Suppressor macrophage (primary cell): Measurements from ENCODE around the gene KCNQ1.

Experiments used
- DNase-seq, 4 experiments: peaks; one replicate each; pipeline ENCODE4 v3.0.0-alpha.2; 2020 to 2022

KCNQ1 gene

DNA sequence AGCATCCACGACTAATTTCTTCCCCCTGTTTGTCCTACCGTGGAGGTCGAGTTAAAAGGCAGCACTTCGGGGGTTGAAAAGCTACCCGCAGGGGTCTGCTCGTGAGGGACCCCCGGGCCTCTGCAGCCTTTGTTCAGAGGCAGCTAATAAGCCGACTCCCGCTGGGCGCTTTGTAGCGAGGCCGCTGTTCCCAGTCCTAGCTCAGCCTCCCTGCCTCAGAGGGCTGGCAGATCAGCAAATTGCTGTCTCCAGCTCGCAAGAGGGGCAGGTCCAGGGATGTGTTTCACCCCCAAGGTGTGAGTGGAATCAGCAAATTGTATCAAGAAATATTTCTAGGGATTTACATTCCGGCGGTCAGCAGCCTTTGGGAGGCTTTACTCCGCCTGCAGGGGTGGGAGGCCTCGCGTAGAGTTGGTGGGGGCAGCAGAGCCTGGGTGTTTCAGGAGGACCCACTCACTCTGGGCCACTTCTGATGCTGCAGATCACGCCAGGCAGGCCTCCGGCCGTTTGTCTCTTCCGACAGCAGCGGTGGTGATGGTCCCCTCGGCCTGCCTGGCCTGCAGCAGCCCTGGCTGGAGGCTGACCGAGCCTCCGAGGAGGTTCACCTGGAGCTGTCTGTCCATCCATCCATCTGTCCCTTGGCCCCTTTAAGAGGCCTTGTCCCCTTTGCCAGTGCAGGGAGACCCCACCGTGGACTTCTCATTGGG, 276.6 kb downstream of the KCNQ1 start:
- DNase-seq, result no peak

- no peak for DNase-seq
These were observed 278.1 kb downstream of the KCNQ1 start for GRCh38 chr11:2722955-2723354.

GRCh38 chr11:2724104-2724503, 279.3 kb downstream of the KCNQ1 start:
- DNase-seq, result no peak

GRCh38 chr11:2724653-2725367, 280.0 kb downstream of the KCNQ1 start:
- no peak for DNase-seq

- no peak for DNase-seq
These were observed 280.8 kb downstream of the KCNQ1 start for GRCh38 chr11:2725368-2726300.

DNA sequence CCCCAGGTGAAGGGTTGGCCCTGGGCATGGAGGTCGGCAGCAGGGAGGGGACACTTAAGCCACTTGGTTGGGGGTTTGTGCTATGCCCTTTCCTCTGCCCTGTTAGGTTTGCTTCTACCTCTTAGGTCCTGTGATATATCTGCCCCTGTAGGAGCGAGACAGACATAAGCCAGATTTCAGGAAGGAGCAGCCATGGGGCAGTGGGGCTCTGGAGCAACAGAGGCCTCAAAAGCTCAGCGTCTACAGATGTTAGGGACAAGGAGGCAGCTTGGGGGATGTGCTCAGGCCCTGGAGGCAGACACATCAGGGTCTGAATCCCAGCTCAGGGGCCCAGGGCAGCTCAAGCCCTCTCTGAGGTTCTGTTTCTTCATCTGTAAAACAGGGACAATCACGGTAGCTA, 282.2 kb downstream of the KCNQ1 start:
- DNase-seq, result no peak

- peak in 3 of 4 experiments; percentile 14 to 49 (median 27) for DNase-seq
These were observed 283.4 kb downstream of the KCNQ1 start for GRCh38 chr11:2728128-2728662.

- no peak for DNase-seq
These were observed 284.0 kb downstream of the KCNQ1 start for GRCh38 chr11:2728663-2729332.

- no peak for DNase-seq
These were observed 285.0 kb downstream of the KCNQ1 start for GRCh38 chr11:2729841-2730240.

- DNase-seq, result no peak
These were observed 285.7 kb downstream of the KCNQ1 start for GRCh38 chr11:2730272-2731129.

DNA sequence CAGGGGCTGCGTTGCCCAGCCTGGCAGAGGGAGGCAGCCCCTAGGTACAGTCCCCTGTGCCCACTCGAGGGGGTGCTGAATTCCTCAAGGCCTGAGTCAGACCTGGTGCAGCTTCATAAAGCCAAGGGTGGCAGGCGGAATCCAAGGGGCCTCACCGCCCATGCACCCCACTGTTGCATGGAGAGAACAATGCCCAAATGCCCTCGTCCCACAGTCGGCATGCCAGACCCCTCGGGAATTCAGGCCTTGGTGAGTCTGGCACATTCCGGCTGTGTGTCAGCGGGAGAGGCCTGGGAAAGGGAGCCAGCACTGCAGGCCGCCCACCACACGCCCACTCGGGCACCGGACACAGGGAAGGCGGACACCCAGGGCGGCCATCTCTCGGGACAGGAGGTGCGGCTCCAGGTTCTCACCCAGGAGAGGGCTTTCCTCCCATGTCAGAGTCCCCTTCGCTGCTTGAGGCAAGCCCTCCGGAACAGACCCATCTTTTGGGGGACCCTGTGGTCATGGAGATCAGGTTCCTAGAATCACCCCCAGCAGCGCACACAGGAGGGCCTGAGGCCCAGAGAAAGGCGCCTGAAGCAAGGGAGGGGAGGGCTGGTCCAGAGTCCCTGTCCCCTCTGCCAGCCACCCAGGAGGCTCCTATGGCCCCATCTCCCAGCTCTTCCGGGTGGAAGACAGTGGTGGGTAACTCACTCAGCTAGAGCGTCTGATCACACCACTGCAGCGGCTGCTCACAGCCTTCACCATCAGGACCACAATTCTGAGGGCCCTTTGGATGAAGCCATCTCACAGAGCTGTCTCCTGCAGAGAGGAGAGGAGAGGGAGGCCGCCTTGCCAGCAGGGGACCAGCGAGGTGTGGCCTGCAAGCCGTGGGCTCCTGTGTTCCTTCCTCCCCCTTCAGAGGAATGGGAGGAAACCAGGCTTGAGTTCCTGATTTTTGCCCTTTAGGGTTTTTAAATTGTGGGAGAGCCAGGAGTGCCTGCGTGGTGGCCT, 286.6 kb downstream of the KCNQ1 start:
- peak in 2 of 4 experiments; percentile 4 to 31 for DNase-seq

- no peak for DNase-seq
These were observed 287.6 kb downstream of the KCNQ1 start for GRCh38 chr11:2732261-2732939.

- no peak for DNase-seq
These were observed 288.3 kb downstream of the KCNQ1 start for GRCh38 chr11:2732940-2733628.

DNA sequence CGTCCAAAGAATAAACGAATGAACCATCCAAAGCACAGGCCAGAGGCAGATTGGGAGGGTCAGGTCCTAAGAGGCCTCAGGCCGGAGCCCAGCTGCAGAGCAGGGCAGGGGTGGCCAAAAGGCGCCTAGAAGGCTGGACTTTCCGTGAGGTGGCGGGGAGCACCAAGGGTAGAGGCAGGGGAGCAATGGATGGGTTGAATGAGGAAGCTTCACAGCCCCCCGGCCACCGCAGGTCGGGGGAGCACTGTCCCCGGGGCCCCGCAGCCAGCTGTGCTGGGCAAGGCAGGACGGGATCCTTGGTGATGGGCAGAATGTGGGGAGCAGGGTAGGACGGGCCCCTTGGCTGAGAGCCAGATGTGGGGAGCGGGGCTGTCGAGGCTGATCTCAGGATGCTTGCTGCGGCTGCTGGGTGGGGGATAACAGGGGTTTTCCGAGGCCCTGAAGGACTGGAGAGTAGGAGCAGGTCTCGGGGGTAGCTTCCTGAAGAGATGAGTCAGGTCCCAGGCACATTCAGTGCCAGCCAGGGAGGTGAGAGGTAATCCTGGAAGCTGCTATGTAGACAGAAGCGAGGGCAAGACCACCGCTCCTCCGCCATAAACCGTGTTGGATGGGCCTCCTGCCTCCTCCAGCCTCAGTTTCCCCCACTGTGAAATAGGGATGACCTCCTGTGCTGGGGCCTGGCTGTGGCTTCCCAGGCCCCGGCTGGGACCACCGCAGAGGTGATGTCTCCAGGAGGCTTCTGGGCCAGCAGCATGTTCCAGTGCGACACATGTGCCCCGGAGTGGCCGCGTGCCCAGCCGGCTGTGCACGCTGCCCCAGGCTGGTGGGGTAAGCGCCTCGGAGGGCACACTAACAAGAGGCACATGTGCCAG, 289.6 kb downstream of the KCNQ1 start:
- no peak for DNase-seq

- DNase-seq, result no peak
These were observed 290.3 kb downstream of the KCNQ1 start for GRCh38 chr11:2735053-2735589.

GRCh38 chr11:2736577-2737225, 291.9 kb downstream of the KCNQ1 start:
- DNase-seq, result no peak

- DNase-seq, result no peak
These were observed 292.4 kb downstream of the KCNQ1 start for GRCh38 chr11:2737226-2737590.
